ENCODE data around the gene OTX1. TPM values are rescaled to one million over a fixed set of nuclear protein-coding genes. Genes with fewer than 3 reads are reported as not detected.
"Not testable (repeated sequence)": the region's sequence is repeated elsewhere in the genome, so short reads cannot be mapped to it uniquely, and the experiment has no call there.

OTX1 gene
- 4.8 TPM for total RNA-seq (ENCODE audit: insufficient read depth, low replicate concordance)

DNA sequence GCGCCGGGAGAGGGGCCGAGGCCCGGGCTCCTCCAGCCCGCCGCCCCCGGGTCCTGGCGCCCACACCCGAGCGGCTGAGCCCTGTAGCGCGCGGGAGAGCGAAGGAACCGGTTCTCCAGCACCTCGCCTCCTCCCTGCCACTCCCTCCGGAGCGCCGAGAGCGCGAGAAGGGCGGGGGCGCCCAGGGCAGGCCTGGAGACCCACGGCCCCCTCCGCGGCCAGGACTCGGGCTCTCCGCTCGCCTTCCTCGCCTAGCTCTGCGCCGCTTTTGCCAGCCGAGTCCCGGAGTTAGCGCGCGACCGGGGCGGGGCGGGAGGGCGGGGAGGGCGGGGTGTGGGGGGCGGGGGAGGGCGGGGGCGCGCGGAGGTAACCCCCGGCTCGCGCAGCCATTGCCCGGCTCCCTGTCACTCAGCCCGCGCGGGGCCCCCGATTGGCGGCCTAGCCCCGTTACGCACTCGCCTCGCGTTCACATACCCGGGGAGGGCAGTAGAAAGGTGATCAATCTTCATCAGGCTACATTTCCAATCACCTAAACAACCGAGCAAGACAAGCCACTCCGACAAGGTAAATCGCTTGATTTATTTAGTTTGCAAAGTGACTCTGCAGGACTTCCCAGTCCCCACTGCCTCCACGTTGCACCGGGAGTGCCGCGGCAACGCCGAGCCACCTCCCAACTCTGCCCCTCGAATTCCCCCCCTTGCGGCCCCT, at the start of gene OTX1:
Gene OTX1, plus strand, starts transcription at position 497 of the 708 bp plus-strand sequence. CDS start 2,161 bp downstream, outside the sequence.
- peak; percentile 47 for DNase-seq (ENCODE audit: low spot score)

DNA sequence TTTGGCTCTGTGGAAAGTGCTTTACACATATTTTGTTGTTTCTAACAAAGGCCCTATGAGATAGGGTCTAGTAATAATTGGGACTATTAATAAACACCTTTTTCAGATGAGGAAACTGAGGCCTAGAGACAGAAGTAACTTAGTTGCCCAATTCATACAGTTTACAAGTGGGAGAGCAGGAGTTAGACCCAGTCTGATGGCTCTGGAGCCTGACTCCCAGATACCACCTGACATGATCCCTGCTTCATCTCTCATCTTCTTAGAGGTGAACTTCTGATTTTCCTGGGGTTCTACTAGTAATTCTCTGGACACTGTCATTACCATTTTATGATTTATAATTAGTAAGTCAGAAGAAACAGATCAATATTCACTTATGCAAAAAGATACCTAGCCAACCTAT, 49.1 kb upstream of the OTX1 start:
- DNase-seq (ENCODE audit: low spot score), result no peak

DNA sequence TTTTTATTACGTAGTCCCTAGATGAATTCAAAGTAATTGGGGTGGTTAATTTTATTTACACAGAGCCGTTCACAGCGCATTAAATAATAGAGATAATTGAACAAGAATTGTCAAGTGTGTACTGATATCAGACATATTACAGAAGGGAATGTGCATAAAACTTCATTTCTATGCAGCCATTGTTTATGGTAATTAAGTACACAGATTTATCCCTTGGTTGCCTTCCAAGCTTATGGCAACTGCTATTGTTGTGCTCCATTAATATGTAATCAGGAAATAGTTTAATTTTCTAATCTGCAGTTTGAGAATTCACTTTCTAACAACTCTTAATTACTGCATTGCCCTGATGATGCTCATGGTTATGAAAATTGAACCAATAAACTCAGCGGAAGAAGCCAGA, 47.3 kb upstream of the OTX1 start:
- DNase-seq (ENCODE audit: low spot score), result no peak

DNA sequence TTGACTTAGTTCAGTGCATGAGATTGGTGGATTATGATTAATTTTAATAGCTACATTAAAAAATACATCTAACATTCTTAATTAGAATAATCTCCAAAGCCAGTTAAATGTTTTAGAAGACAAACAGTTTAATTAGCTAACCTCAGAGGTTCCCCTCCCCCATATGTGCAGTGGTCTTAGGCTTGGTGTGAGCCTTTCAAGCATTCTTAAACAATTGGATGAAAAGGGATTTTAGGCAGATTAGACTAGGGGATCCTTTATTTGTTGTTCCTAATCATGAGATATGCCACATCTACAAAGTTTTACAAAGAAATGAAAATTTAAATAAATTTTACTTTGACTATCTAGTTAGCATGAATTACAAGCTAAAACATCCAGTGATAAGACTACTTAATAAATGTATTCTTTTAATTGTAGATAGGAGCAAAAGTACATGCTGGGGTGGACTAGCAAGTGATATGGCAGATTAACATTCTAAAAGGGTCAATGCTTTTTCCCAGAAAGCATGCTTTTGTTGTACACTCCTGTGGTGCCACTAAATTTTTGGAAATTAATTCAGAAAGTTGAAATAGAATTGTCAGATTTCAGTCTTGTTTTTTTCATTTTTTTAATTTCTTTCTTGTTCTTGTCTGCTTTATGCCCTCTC, 42.7 kb upstream of the OTX1 start:
- no peak for DNase-seq (ENCODE audit: low spot score)

DNA sequence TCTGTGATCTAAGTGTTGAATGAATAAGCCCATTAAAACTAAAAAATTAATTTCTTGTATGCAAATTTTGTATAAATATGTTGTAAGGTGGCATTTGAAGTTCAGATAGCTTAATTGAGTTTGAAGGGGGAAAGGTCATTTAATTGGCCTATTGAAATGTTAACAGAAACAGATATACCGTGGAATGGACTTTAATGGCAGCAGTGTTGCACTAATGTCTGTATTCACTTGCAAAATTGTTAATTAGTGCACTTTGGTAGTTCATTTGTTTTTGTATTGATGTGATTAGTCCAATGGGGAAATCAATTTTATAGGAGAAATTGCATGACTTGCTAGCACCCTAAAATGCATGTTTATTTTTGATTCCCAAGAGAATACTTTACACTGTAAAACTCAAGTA, 41.8 kb upstream of the OTX1 start:
- no peak for DNase-seq (ENCODE audit: low spot score)

DNA sequence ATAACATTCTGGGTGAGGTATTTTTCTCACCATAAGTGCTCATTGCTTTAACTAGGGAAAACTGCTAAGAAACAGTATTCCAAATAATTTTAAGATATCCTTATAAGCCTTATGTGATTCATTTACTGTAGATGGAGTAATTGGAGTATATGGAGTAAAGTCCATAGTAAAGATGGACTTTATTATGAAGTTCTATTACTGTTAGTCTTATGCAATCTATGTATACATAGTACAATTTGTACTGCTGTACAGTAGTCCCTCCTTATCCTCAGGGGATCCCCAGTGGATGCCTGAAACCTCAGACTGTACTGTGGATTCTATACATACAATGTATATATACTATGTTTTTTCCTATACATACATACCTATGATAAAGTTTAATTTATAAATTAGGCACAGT, 41.1 kb upstream of the OTX1 start:
- no peak for DNase-seq (ENCODE audit: low spot score)

DNA sequence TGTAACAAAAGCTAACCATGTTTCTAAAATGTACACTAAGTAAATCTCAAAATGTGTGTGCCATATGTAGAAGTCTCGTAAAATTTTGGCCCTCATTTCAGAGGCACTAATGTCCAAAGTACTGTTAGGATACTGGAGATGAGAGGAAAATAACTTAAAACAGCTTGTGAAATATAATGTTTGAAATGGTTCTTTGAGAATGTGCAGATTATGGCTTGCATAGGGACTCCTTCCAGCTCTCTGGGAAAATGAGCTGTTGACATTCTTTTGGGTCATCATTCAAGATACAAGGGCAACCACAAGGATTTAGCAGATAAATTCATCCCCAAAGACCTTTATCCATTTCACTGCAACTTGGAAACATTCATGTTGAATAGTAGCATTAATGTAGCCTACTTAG, 38.1 kb upstream of the OTX1 start:
- DNase-seq (ENCODE audit: low spot score), result peak; percentile 29

DNA sequence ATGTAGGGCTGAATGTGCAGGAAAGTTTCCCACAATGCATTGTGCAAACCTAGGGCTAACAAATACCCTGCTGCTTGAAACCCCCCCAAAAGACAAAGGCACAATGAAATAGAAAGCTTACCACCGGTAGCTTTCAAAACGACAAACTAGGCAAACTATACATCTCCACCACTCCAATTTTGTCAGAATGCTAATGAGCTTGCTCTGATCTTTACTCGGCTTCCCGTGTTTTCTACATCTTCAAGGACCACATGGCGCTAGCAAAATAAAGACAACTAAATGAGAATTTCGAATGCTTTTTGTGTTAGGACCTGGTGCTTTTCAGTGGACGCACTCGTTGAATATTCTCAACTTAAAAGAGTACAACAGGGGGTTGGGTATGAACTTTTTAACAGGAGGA, 37.2 kb upstream of the OTX1 start:
- DNase-seq (ENCODE audit: low spot score), result no peak

DNA sequence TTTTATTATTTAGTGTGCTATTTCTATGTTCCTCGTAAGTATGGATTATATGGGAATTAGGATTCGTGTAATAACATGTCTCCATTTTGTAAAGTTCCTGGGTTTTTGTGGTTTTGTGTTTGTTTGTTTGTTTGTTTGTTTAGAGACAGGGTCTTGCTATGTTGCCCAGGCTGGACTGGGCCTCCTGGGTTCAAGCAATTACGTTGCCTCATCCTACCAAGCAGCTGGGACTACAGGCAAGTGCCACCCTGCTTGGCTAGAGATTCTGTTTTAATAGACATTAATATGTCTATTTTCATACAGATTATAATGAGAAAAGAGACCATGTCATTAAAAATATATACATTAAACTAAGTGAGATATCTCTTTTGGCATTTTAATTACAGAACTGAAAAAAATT, 35.2 kb upstream of the OTX1 start:
- no peak for DNase-seq (ENCODE audit: low spot score)

DNA sequence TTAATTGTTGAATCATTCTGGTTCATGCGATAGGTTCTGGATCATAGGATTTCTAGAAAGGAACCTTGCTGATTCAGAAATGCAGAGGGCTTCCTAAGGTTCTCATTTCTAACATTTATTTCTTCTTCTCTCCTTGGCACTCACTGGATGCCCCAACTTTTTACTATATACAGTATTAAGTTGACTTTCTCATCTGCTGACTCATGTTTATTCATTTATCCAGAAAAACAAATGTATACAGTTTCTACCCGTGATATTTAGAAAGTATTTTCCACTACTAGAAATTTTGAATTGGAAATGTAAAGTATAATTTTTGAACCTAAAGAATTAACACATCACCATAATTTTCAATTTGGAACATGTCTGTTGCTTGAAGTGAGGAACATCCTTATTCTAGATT, 32.2 kb upstream of the OTX1 start:
- no peak for DNase-seq (ENCODE audit: low spot score)

DNA sequence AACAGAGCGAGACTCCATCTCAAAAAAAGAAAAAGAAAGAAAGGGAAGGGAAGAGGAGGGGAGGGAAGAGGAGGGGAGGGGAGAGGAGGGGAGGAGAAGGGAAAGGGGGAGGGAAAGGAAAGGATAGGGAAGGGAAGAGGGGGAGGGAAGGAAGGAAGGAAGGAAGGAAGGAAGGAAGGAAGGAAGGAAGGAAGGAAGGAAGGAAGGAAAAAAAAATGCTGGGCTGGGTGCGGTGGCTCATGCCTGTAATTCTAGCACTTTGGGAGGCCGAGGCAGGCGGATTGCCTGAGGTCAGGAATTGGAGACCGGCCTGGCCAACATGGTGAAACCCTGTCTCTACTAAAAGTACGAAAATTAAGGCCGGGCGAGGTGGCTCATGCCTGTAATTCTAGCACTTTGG, 30.9 kb upstream of the OTX1 start:
- not testable (repeated sequence) for DNase-seq (ENCODE audit: low spot score)

DNA sequence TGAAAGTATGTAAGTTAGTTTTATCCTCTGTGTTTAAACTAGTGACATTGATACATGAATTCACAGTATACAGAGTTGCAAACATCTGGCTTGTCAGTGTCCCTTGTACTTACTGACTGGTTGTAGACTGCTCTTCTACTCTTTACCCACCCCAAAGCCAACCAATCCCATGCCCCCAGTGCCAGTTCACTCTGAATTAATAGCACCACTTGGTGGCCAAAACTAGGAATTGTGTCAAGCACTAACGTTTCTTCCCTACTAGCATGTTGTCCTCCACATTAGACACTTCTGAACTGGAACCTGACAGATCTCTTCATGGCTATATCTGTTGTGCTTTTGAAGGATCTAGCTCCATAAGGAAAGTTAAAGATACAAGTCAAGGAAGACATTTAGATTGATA, 27.2 kb upstream of the OTX1 start:
- DNase-seq (ENCODE audit: low spot score), result no peak

DNA sequence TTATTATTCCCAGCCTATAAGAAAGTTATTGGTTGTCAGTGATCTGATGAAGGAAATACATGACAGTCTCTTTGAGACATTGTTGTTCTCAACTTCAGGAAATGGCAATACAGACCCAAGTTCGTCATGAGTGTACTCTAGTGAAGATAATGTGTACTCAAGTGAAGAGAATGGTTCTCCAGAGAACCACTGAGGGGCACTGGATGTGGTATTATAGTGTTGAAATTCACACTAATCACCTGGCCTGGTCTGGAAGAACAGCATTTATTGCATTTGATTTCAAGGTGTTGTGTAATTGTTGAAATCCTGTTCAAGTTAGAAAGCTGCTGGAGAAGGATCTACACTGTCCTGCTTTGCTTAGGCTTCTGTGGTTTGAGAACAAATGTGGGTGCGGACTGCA, 23.4 kb upstream of the OTX1 start:
- DNase-seq (ENCODE audit: low spot score), result no peak

DNA sequence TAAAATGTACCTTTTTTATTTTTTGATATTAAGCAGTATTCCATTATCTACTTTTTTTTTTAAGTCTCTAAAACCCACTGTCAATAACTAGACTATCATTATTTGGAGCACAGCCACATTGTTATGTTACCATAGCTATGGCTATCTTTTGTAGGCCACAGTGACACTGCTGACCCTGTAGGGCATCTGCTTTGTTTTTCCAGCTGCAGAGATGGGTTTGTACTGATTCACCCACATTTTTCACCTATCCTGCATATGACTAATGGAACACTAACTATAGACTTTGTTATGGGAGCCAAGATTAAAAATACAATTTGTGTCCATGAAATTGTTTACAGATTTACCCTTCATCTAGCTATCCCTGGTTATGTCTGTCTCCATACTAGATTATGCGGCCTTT, 21.6 kb upstream of the OTX1 start:
- DNase-seq (ENCODE audit: low spot score), result no peak

DNA sequence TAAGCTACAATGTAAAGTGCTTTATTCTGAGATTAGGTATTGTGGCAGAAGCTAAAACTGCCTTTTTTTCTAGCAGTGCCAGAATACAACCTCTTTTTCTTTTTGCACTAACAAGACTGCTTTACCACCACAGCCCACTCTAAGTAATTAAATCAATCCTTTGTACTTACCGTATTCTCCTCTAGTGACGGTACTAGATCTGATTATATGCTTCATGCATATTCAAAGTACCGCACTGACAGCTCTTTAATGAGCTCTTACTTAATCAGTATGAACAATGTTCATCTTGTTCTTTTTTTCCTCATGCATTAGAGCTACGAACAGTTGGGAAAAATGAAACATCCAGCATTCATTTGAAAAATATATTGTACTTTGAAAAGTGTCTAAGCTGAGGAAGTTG, 16.1 kb upstream of the OTX1 start:
- no peak for DNase-seq (ENCODE audit: low spot score)

DNA sequence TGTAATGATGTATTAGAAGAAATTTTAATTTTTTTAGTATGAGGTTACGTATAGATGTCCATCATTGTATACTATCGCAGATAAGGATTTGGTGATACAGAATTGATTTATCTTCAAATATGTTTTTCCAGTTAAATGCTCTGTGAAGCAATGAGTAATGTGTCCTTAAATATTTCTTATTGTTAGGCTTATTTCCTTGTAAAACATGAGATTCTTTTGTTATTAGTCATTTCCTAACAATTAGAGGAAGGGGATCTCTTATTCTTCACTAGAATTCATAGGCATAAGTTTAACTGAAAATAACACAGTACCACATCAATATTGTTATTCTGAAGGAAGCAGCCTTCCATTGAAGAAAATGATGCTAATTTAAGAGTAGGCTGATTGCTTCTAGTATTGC, 15.5 kb upstream of the OTX1 start:
- DNase-seq (ENCODE audit: low spot score), result no peak

DNA sequence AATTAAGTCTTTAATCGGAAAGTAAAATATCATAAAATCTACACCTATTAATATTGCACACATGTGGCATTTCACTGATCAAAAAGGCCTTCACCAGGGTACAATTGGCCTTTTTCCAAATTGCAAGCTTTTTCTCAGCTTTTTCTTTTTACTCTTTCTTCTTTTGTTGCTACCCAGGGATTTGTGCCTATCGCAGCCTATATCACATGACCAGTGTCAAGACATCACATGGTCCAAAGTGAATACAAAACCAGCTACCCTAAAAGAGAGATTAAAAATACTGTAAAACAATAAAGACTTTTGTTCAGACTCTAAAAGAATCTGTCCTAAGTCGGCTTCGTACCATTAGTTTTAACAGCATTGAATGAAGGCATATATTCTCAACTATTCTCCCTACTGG, 15.0 kb upstream of the OTX1 start:
- DNase-seq (ENCODE audit: low spot score), result no peak

DNA sequence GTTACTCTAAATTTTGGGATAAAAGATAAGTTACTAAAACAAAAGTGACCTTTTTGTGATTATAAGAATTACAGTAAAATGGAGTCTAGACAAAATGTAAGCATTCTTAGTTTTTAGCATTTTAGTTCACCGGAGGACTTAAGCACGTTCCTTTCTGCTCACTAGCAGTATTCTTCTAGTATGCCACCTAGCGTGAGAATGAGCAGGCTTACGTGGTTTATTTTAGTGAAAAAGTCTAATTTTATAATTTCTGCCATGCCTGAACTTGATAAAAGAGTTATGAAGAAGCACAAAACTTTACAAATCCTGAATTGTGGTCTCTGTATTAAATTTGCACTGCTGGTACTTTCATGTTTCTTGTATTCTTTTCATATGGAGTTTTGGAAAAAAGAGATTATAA, 12.6 kb upstream of the OTX1 start:
- no peak for DNase-seq (ENCODE audit: low spot score)

DNA sequence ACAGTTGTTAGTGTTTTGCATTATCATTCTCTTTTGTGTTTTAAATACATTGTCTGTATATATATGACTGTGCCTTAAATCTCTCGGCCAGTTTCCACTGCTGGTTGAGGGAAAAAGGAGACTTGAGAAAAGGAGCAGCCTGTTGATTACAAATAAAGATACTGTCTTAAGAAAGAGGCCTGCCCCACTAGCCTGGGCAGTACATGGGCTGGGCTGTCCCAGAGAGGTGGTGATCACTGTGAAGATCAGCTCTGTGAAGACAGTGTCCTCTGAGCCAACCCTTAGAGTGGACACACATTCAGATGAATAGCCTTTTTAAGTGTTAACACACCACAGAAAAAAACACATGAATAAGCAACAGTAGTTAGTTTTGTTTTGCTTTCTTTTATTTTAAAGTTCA, 10.0 kb upstream of the OTX1 start:
- DNase-seq (ENCODE audit: low spot score), result no peak

DNA sequence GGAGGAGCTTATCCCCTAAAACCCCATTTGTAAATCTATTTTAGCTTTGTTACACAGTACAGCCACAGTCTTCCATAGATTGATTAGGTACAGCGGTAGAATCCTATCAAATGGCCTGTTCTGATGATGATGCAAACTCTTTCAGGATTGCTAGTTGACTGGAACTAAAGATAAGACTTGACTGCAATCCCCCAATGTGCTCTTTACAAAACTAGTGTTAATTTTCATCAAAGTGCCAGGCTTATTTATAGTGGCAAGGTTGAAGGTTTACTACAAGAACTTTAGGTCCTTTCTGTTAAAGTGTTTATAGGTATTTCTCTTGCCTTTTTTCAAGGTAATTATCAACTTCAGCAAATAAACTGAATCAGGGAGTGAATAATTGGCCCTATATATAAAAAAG, 9.0 kb upstream of the OTX1 start:
- DNase-seq (ENCODE audit: low spot score), result no peak

DNA sequence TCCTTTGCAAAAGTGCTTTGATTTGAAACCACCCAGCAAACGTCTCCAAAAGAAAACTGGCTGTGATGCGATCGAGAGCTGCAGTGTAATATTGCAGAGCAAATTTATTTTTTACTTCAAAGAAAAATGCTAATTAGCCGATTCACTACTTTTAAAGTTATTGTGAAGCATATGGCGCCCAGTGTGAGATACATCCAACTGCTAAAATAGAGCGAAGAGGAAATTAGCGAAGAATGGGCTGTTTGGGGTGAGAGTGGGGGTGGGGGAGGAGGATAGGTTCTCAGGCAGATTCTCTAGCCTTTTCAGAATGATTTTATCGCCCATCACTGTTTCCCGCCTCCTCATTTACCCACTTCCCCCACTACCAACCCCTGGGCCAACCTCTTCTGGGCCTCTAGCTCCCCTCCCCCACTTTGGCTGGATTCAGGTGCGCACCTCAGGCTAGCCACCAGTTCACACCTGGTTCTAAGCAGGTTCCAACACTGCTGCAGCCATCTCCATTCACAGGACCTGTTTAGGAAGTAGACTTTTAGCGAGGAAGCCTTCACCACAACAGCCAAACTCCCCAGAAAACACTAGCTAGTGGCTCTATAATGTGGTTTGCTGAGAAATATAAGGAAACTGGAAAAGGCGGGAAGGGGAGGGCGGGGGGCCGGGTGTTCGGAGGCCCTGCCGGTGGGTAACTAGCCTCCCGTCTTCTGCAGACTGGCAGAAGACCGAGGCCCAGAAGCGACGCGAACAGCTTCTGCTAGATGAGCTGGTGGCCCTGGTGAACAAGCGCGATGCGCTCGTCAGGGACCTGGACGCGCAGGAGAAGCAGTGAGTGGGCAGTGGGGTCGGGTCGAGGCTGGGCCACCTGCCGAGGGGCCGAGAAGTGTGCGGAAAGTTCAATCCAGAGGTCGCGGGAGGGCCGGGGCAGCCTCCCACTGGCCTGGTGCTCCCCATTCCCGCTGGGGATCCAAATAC, 6.0 kb upstream of the OTX1 start:
- DNase-seq (ENCODE audit: low spot score), result no peak

DNA sequence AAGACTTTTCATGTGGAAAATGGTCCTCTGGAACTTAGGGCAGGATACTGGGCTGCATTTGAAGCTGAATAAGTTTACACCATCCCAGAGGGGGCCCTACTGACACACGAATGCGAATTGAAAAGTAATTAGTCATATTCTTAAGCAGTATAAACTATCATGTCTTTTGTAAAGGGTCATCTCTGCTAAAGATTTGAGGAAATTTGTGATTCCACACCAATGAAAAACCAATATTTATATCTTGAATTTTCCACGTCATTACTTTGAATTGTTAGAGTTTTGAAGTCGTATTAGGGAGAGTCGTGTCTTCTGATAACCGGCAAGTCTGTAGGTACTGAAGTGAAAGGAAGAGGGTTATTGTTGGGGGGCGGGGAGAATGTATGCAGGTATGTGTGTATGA, 4.1 kb upstream of the OTX1 start:
- DNase-seq (ENCODE audit: low spot score), result no peak

DNA sequence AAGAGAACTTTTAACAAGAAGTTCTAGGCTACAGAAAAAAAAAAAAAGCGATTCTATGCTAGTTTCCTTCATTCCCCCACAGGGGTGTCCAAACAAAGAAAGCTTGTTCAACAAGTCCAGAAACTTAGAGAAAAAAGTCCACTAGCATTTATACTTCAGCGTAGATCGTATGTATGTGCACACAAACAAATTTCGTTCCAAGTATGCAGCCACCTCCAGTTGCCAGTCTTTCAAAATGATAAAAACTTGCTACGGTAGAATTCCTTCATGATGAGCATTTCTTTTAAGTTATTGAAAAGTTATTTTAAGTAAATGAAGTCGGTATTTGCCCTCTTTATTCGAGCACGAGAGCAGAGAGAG, 3.7 kb upstream of the OTX1 start:
- no peak for DNase-seq (ENCODE audit: low spot score)

Data from umbilical cord (tissue), 2 donors.